HG03280 (cell line): ENCODE measurements around the gene BABAM2.

ENCODE experiments used
- ATAC-seq: cut with Tn5 transposase; IDR thresholded peaks from one replicate; pipeline ENCODE4 v1.9.1; 2021; ENCODE audit warnings: mild to moderate bottlenecking, moderate library complexity; ENCODE audit not compliant: unreplicated experiment

Gene BABAM2

DNA sequence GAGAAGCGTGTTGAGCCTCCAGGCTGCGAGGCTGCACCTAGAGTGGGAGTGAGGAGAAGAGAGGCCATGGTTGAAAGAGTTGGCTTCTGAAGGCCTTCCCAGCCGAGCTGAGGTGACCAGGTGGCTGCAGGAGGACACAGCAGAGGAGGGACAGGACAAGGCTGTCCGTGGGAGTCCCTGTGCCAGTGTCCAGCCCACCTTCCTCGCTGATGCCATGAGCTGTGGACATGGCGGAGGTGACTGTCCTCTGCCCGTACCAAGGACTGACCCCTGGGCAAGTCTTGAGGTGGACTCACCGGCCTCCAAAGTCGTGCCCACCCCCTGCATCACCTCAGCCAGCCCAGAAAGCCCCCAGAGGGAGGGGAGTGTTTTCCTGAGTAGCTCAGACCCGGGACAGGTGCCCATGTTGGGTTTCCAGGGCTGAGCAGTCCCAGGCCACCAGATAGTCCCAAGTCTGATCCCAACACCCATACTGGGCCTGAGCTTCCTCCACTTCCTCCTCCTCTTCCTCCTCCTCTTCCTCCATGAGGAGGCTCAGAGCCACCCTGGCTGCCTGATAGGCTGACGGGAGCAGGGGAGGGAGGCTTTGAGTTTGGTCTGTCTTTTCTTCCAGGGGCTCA is 459.1 kb downstream of the BABAM2 start:
- no peak for ATAC-seq

DNA sequence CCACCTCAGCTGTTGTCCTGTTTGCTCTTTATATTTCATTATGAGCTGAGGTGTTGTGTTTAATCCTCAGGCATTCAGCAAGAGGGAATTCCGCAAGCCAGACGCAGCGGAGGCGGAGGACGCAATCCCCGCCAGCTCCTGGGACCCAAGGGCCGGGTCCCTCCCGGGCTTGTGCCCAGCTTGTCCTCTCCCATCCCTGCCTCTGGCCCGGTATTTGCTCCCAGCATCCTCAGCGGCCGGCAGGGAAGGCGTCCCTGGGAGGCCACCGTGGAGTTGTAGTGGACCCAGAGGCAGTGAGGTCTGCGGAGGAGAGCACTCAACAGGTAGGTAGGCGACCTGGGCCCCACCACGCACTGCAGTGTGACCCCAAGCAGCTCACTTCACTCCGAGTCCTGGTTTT is 459.7 kb downstream of the BABAM2 start:
- no peak for ATAC-seq

DNA sequence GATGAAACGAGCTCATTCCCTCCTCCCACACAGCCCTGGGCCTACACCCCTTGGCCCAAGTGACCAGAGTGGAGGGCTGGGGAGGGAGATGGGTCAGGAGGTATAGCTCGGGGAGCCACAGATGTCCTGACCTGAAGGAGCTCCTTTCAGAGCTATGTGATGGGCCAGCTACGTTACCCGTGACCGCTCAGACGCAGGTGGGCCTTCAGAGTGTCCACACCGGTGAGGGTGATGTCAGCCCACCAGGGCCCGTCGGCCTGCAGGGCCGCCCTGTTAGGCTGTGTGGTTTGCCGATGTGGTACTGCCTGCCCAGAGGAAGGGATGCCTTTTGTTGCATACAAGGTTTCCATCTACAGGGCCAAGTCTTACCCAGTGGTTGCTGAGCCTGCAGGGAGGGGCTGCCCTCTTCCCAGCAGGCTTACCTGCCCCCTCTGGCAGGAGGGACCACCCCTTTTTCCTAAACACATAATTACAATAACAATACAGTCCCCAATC is 460.3 kb downstream of the BABAM2 start:
- no peak for ATAC-seq

DNA sequence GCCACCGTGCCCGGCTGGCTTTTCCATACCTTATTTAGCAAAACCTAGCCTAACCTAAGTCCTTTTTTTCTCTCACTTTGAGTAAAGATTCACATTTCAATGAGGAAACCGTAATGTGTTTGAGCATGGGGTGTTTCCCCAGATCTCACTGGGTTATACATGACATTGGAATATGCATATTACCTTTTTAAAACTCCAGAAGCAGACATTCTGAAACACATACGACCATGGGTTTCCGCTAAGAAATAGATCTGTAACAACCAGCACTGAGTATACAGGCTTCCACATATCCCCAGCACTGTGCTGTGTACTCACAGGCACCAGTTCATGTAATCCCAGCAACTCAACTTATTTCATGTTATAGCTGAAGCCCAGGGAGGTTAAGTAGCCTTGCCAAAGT is 461.1 kb downstream of the BABAM2 start:
- ATAC-seq = no peak

DNA sequence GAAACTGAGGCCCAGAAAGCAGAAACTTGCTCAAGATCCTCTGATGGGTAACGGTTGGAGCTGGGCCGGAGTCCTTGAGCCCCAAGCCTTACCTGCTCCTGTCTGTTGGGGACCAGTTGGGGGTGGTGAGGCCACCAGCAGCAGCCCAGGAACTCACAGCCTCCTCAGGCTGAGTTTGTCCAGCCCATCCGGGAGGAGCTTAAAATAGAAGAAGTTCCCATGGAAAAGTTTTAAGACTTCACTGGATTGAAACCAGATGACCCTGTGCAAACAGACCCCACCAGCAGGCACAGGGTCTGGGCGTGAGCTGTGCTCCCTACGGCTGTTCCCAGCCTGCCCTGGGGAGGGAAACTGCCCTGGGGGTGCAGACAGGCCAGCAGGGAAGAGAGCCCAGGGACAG is 461.6 kb downstream of the BABAM2 start:
- no peak for ATAC-seq

DNA sequence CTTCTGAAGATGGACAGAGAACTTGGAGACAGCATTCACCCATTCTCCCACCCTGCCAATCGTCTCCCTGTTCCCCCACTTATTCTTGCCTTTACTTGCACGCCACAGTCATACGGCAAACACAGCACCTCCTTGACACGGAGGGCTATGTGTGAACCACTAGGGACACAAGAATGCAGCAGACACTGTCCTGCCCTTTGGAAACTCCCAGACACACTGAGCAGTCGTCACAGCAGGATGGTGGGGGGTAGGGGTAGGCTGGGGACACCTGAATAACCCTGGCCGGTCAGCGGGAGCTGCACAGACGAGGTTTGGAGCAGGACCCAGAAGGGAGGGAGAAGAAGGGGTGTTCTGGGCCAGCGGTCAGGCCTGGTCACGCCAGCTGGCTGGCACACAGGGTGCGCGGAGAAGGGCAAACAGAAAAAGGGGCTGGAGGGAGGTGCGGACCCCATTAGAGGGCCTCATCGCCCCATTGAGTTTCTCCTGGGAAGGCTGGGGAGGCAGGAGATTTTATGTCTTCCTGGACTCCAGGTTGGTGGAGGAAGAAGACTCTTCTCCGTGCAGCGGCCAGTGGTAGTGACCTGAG is 462.2 kb downstream of the BABAM2 start:
- ATAC-seq = no peak

DNA sequence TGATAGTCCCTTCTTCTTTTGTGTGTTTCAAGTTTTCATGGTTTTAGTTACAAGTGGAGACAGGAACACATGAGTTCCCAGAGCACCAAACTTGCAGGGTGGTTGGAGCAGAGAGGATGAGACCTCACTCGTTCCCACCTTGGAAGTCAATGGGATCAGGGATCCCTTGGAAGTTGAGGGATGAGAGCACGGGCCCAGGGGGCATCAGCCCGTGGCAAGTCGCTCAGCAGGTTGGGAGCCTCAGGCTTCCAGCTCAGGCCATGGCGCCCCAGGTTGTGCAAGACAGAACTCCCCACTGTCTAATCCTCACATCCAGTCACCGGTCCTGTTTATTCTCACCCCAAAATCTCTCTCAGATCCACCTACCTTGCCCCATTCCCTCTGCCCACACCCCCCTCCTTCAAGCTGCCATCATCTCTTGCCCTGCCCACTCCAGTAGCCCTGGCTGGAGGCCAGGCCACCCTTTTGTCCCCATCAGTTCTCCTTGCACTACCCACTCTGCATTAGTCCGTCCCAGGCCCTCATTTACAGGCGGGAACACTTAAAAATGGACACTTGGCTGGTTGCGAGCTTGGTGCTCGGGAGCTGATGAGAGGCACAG is 464.5 kb downstream of the BABAM2 start:
- ATAC-seq = no peak

DNA sequence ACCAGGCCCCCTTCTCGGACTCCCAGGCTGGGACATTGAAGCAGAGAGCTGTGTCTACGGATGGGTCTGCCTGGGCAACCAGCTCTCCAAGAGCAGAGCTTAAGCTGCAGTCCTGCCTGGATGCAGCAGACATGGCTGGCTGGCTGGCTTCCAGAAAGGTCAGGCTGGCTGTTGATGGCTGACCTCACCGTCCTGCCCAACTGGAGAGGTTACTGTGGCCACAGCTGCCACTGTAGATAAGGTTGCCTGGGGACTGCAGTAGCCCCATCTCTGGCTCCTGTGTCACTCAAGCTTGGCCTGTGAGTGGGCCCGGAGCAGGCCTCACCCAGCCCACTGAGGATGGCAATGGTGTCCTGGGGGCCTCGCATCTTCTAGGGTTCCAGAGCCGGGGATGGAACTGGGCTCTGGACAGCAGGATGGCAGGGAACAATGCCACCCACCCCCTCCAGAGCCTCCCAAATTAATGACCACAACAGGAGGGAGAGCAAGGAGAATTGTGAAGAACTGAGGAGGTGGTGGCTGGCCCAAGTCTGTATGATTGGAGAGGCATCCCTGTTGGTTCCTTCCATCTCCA is 465.1 kb downstream of the BABAM2 start:
- no peak for ATAC-seq

DNA sequence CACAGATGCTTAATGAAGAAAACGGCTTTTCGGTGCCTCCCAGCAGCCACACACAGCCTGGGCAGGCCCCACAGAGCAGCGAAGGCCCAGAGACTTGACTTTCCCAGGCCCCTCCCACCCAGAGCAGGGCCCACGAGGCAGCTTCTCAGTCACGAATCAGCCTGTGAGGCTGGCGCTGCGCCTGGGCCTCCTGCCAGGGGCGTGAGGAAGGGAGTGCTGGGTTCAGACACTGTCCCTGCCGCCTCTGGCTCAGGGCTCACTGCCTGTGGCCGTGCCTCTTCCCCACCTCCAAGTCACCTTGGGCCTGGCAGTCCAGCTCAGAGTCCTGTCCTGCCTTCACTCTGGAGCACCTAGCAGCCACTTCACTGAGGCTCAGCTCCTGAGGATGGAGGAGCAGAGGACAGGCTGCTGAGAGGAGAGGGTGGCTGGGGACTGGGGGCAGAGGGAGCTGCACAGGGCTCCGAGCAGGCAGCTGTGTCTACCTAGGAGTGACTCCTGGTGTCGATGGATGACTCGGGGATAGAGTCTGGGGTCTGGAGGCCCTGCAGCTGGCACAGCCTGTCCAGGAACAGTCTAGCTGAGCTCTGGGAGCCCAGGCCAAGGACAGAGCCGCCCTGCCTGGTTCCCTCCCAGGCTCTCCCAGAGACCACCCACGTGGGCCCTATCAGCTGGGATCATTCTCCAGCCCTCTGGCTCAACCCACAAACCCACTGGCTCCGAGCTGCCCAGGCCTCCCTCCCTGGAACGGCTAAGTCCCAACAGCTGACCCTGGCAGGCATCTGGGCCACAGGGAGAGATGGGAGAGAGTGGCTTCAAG is 465.8 kb downstream of the BABAM2 start:
- no peak for ATAC-seq

DNA sequence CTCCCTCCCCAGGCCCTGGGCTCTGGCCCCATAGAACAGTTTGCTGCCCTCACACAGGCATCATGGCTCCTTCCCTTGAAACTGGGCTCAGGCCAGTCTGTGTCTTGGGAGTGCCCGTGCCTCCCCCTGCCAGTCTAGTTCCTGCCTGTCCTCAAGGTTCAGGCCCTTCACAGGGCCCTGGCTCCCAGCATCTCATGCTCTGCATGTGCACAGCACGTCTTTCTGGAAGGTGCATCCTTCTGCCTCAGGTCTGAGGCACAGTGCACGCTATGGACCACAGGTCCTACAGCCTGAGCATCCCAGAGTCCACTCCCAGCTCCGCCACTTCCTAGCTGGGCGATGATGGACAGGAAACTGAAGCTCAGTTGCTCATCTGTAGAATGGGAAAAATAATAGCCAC is 466.5 kb downstream of the BABAM2 start:
- no peak for ATAC-seq

DNA sequence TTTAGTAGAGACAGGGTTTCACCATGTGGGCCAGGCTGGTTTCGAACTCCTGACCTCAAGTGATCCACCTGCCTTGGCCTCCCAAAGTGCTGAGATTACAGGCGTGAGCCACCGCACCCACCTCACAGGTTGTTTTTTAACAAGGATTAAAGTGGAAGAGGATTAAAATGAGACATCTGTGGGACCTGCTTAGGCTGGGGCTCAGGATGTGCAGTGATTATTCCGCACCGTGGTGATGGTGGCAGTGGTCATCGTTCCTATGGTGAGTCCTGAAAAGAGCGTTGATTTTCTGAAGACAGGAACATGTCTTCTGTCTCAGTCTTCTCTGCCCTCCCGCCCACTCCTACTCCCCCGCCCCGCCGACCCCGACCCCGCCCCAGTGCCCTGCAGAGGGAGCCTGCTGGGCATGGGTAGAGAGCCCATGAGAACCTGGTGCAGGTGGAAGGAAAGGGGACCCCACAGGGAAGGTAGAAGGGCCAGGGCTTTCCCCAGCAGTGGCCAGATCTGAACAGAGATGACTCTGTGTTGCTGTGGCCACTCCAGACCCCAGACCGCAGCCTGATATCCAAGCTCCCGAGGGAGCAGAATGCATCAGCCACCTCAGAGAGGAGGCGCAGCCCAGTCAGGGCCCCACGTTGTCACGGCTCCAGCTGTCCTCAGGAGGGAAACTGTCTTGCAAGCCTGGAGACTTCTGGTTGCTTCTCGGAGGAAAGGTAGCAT is 467.6 kb downstream of the BABAM2 start:
- no peak for ATAC-seq

DNA sequence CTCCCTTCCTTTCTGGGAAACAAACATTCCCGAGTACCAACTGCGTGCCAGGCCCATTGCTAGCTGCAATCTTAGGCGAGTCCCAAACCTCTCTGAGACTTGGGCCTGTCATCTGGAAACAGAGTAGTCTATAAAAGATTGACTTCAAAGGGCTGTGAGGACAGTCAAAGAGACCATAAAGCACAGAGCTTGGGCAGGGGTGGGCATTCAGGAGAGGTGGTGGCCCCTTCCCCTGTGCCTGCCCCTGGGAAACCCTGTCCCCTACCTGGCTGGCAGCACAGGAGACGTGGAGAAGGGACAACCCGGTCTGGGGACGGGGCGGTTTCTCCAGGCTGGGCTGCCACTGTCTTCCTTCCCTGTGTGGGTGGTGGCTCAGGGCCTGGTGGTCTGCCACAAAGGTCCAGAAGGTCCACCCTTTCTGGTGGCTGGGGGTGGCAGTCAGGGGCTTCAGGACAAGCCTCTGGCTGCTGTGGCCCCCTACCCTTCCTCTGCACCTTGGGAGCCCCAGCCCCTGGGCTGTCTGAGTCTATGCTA is 468.2 kb downstream of the BABAM2 start:
- ATAC-seq = no peak

DNA sequence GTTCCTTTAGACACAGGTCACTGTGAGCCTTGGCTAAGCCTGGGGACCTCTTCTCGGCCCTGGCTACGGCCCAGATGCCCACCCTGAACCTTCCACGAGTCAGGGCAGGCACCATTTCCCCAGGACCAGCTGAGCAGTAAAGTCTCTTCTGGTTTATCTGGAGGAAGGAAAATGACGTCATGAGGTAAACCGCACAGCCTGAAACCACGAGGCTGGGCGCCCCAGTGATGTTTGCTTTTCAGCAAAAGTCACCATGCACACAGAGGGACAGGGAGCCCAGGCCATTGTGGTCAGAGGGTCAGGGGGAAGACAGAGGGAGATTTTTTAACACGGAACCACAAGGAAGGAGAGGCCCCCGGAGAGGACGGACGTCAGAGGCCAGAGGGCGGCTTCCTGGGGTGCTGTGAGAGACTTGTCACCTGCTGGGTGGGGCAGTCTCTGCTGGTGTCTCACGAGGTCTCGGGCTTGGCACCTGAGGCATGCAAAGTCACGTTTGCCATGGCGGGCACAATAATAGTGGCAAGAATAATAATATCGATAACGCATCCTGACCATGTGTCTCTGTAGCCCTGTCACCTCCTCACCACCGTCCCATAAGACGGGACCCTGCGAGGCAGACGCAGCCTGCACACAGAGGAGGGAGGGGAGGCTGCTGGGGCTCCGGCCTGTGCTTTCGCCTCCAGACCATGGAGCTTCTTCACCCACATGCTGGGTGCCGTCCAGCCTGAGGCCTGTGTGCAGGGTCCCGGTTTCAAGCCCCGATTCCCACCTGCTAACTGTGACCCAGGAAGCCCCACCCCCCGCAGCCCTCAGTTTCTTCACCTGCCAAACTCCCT is 468.9 kb downstream of the BABAM2 start:
- peak; percentile 77 for ATAC-seq

DNA sequence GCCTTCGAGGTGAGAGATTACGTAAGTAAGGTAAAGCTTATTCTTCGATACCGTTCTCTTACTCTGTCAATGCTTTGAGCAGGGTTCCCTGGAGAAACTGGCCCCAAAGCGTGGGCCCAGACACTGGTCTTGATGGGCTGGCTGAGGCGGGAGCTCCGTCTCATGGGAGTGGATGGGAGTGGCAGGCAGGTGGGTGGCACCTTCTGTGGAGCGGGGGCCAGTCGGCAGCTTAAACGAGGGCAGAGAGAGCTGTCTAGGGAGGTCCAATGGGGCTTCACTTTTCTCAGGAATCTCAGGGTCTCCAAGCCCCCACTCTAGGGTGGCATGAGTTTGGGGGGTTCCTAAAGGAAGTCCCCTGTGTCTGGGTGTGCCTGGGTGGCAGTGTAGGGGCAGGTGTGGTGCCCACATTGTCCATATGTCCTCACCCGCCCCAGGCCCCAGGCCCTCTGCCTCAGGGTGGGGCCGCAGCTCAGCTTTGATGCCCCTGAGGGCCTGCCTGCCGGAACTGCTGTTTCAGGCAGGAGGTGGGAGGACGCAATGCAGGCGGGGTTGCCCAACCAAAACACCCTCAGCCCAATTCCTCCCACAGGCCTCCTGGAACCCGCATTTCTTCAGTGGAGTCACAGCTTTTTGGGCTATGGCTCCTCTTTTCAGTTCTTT is 469.7 kb downstream of the BABAM2 start:
- no peak for ATAC-seq

DNA sequence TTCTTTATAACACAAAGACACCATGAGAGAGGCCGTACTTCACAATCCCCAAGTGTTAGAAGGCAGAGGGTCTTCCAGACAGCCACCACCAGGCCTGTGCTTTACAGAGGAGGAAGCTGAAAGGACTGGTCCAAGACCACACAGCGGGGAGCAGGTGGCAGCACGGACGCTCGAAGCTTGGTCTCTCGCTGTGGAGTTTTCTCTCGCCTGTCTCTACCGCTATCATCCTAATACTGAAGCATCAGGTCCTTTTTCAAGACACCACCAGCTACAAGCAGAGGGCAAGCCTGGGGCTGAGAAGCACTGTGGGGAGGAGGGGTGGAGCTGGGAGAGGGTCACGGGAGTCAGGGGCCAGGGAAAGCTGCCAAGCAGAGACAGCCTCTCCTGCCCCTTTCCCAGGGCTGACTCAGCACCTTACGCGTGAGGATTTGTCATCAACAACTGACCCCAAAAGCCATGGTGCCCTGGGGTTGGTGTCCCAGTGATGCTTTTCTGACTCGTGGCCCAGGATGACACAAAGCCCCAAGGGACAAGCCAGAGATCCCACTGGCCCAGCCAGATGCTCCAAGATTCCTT is 470.3 kb downstream of the BABAM2 start:
- no peak for ATAC-seq

DNA sequence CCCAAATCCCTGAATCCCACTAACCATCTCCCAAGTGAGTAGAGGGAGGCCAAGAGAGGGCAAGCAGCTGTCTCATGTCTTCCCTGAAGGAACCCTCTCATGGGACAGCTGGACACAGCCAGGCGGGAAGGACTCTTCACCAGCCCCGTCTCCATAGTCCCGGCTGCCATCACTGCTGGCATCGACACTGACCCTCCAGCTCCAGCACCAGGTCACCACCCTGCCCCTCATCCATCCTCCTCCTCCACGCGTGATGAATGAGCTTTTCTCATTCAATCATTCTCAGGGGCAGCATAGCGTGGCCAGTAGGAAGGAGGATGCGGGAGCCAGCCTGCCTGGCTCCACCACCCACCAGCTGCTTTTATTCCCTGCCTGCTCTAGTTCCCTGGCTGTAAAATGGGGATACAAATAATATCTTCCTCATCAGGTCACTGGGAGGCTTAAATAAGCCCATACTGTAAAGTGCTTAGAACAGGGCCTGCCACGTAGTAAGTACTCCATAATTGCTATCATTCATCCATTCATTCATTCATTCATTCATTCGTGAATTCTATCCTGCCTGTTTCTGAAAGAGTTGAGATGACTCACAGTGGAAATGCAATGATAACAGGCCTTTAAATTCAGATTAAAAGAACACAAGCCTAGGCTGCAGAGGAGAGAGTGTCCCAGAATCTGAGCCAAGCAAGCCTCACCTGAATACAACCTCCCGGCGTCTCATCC is 471.6 kb downstream of the BABAM2 start:
- ATAC-seq = no peak

DNA sequence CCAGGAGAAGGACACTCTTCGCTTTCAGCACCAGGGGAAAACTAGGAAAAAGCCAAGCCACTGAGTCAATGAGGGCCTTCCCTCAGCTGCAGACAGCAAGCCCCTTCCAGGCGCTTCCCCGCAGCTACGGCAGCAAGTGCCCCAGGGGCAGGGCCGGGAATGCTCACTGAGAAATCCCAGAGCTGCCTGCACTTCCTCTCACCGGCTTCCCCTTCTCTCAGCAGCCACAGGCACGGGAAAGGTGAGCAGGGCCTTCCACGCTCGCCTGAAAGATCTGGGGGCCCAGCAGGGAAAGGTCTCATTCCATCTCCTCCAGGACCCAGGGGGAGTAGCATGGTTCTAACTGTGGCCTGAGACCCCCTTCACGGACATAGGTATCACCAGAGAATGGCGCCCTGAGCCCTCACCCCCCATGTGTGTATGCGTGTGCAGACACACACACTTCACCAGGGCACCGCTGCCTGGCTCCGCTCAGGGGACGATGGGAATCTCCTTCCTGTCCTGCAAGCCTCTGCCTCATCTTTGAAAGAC is 472.5 kb downstream of the BABAM2 start:
- no peak for ATAC-seq
